Urinary bladder (tissue), 4 donors: Measurements from ENCODE around the gene CLP1. TPM values are rescaled to one million over a fixed set of nuclear protein-coding genes. Genes with fewer than 3 reads are reported as not detected.

Experiments used
- DNase-seq: peaks from one replicate; pipeline ENCODE4 v3.0.0-alpha.2; 2015; ENCODE audit errors: extremely low spot score
- H3K27ac ChIP-seq: one replicate; pipeline ENCODE4 v1.5.1; 2013; ENCODE audit warnings: low read depth, mild to moderate bottlenecking, moderate library complexity
- H3K36me3 ChIP-seq: one replicate; pipeline ENCODE4 v1.6.1; 2013; ENCODE audit warnings: mild to moderate bottlenecking, moderate library complexity; ENCODE audit not compliant: insufficient read depth
- H3K4me1 ChIP-seq: one replicate; pipeline ENCODE4 v1.6.1; 2013; ENCODE audit warnings: mild to moderate bottlenecking, moderate library complexity; ENCODE audit not compliant: insufficient read depth
- H3K4me3 ChIP-seq: one replicate; pipeline ENCODE4 v1.5.1; 2013; ENCODE audit warnings: low read depth, low read length
- WGBS: extraction: QIAGEN DNeasy Blood & Tissue Kit; methylation state at CpG from one replicate; pipeline ENCODE4 v1.1.7; 2013; 5-methylcytosine and 5-hydroxymethylcytosine counted together
- polyA plus RNA-seq: library from polyadenylated mRNA; stranded (reverse); fragments of 200-250 nt; gene quantifications from one replicate; pipeline ENCODE4 v1.2.3, GENCODE V29; 2013
- total RNA-seq: library from RNA; depleted of rRNA; stranded (reverse); fragments of >200 nt; gene quantifications from one replicate; pipeline ENCODE4 v1.2.3, GENCODE V29; 2014
- donor health status: healthy with polysubstance abuse.
- donor health status: healthy.

Gene CLP1
- total and polyA plus RNA-seq, 2 donors: 12.7 to 14.1 TPM

DNA sequence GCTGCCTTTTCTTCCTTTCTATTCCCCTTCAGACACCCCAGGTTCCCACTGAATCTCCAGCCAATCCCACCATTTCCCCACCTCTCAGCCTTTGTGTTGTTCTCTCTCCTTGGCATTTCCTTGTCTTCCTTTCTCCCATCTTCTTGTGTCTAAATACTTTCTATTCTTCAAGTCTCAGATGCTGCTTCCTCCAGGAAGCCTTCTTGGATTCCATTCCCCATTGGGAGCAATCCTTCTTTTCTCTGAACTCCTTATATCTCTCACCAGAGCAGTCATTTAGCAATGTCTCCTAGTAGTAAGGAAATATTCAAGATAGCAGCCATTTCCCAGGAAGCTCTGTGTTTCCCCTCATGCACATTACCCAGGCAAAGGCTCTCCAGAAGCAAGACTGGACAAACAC is 23.3 kb upstream of the CLP1 start:
- DNase-seq: no peak
- no peaks in the 10 kb centered on the region for H3K4me1 ChIP-seq
- no peak overlapping the region for H3K27ac ChIP-seq
- H3K4me3 ChIP-seq: no peak overlapping the region
- no peaks in the 10 kb centered on the region for H3K36me3 ChIP-seq

GRCh38 chr11:57635246-57635645 is 22.3 kb upstream of the CLP1 start:
- DNase-seq: no peak
- 90% methylated on average over 8 of the region's 8 CpGs for WGBS
- no peak overlapping the region for H3K27ac ChIP-seq
- no peaks in the 10 kb centered on the region for H3K4me1 ChIP-seq
- H3K36me3 ChIP-seq: no peaks in the 10 kb centered on the region
- no peak overlapping the region for H3K4me3 ChIP-seq

- no peak for DNase-seq
- H3K4me3 ChIP-seq: peak overlapping the region; percentile 58
- no peak overlapping the region for H3K27ac ChIP-seq
- H3K36me3 ChIP-seq: no peaks in the 10 kb centered on the region
- 16% methylated on average over 18 of the region's 18 CpGs for WGBS
- no peaks in the 10 kb centered on the region for H3K4me1 ChIP-seq
Measured at GRCh38 chr11:57637626-57638004, 19.9 kb upstream of the CLP1 start.

DNA sequence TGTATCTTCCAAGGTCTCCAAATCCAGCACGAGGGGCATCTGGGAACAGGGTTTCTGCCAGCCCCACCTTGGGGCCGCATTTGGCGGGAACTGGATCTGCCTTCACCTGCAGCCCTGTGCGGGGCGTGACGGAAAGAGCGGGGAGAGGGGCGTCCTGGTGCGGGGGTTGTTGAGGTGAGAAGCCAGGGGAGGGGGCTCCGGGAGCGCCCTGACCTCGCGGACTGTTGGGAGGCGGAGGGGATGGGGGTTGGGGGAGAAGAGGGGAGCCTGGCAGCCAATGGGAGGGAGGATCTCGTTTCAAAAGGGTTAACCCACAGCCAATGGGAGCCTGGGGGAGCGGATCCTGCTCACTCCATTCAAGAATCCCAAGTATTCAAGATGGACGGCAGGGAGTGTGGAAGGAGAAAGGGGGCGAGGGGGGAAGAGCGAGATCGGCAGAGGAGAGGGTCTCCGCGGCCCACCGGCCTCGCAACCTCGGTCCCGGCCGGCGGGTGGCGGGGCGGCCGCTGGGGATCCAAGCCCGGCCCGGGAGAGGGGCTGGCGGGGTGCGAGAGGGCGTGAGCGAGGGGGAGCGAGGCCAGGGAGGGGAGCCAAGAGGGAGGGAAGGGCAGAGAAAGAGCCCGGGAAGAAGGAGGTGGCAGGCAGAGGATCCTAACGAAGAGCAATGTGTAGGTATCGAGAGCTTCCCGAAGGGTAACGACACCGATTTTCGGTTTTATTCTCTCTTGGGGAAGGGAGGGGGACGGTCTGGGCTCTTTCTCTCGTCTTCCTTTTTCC is 19.4 kb upstream of the CLP1 start:
- peak; percentile 87 for DNase-seq
- Histone ChIP-seq H3K36me3 (no peaks in the 10 kb centered on the region), H3K4me1 (no peaks in the 10 kb centered on the region), H3K4me3 (peak overlapping the region; percentile 58), H3K27ac (no peak overlapping the region)
- WGBS: under 1% methylated on average over 47 of the region's 47 CpGs

DNA sequence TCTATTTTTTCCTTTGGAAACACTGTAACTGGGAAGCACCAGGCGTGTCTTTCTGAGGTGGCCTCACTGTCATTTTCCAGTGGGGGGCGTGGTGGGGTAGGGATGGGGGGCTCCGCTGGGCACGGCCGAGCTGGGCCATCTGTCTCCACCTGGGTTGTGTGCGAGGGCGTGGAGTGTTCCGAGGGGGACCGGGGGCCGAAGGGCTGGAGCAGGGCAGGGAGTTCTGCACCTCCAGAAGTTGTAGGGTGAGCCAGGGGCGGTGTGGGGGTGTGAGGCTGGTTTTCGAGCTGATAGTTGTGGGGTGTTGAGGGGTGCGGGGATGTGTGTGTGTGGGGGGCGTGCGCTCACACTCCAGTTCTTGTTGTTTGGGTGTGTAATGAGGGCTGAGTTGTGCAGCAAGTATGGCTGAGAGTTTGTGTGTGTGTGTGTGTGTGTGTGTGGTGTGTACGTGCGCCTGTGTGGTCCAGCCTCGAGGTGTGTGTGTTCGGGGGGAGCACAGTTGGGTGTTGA is 18.7 kb upstream of the CLP1 start:
- Histone ChIP-seq H3K36me3 (no peaks in the 10 kb centered on the region), H3K27ac (no peak overlapping the region), H3K4me3 (peak overlapping the region; percentile 58), H3K4me1 (no peaks in the 10 kb centered on the region)
- no peak for DNase-seq
- 1% methylated on average over 19 of the region's 19 CpGs for WGBS

- WGBS: 8% methylated on average over 15 of the region's 15 CpGs
- Histone ChIP-seq H3K4me3 (peak overlapping the region; percentile 58), H3K4me1 (no peaks in the 10 kb centered on the region), H3K36me3 (no peaks in the 10 kb centered on the region), H3K27ac (no peak overlapping the region)
- no peak for DNase-seq
Measured at GRCh38 chr11:57639321-57640067, 18.1 kb upstream of the CLP1 start.

DNA sequence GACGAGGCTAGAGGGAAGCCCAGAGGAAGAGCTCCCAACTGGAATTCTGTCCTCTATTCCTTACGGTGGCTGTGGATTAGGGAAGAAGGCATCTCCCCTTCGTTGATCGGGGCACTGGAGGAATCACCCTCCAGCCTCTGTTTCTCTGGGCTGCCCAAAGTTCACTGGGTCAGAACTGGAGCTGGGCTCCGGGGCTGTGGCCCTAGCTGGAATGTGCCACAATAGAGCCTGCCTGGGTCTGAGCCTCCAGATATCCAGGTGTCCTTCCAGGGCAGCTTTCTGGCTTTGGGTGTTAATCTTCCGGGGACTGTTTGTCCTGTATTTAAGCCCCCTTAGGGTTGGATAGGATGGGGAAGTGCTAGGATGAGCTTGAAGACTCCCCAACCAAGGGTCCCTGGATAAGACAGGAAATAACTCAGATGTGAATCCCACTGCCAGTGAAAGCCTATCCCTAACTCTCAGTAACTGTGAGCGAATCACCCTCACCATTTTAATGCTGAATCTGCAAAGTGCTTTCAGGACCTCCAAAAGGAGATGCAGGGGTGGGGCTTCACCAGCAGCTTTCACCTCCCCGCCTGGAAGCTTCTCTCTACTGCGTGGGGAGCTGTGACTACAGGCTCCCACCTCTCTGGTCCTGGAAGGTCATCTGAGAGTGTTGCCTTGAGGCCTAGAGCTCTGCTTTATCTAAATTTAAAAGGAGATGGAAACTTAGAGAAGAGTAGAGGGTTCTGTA is 17.3 kb upstream of the CLP1 start:
- no peak overlapping the region for H3K27ac ChIP-seq
- WGBS: 39% methylated on average over 9 of the region's 9 CpGs
- DNase-seq: no peak
- no peak overlapping the region for H3K4me3 ChIP-seq
- no peaks in the 10 kb centered on the region for H3K4me1 ChIP-seq
- H3K36me3 ChIP-seq: no peaks in the 10 kb centered on the region

- DNase-seq: no peak
- H3K4me3 ChIP-seq: no peak overlapping the region
- WGBS: 48% methylated on average over 7 of the region's 7 CpGs
- H3K27ac ChIP-seq: no peak overlapping the region
- H3K36me3 ChIP-seq: no peaks in the 10 kb centered on the region
- no peaks in the 10 kb centered on the region for H3K4me1 ChIP-seq
Measured at GRCh38 chr11:57641011-57641807, 16.4 kb upstream of the CLP1 start.

DNA sequence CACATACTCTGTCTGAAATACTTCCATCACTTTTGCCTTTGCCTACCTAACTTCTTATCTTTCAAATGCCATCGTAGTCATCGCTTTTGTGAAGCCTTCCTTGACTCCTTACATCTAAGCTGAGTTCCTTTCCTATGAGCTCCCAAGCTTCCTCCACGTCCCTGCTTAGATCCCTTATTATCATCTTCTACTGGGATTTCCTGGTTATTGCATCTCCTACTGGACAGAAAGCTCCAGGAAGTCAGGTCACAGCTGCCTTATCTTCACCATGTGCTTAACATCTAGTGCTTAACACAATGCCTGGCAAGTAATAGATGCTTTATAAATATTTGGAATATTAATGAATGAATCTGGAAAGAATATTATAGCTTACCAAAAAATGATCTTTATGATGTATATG is 13.8 kb upstream of the CLP1 start:
- WGBS: 69% methylated on average over 3 of the region's 3 CpGs
- H3K4me1 ChIP-seq: no peaks in the 10 kb centered on the region
- no peak for DNase-seq
- H3K4me3 ChIP-seq: no peak overlapping the region
- no peaks in the 10 kb centered on the region for H3K36me3 ChIP-seq
- no peak overlapping the region for H3K27ac ChIP-seq

DNA sequence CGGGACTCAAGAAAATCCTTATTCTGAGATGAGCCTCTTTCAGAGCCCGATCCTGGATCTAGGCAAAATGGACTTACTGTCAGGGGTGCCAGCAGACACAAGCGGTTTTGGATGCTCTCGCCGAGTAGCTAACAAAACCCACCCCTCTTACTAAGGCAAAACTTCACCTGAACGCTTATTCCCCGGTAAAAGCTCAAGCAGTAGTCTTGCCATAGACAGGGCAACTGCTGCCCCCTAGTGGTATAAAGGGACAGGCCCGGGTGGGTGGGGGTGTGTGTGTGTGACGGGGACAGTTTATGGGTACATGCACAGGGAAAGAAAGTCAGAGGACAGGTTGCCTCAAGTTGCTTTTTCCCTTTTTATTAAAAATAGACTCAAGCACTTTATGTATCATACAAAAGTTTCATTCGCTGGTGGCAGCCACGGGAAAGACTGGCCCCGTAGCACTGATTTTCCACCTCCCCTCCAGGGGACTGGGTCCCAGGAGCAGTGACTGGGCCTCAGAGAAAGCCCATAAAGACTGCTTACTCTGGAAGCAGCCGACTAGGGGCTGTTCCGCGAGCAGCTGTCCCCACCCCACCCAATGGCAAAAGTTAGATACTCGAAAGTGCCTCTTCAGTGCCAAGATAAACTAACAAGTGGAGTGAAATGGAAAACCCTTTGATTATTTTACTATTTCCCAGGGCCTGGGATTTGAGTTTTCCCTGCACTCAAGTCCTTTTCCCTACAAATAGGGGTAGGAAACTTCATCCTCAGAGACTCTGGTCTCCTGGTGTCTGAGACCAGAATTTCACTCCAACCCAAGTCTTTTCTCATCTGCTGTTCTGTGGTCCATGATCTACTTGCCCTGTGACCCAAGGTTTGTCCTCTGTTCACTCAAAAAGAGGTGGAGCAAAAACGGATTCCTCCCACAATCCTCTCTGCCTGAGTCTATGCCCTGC is 12.5 kb upstream of the CLP1 start:
- Histone ChIP-seq H3K4me1 (no peaks in the 10 kb centered on the region), H3K27ac (no peak overlapping the region), H3K36me3 (no peaks in the 10 kb centered on the region), H3K4me3 (no peak overlapping the region)
- 6% methylated on average over 17 of the region's 17 CpGs for WGBS
- no peak for DNase-seq

DNA sequence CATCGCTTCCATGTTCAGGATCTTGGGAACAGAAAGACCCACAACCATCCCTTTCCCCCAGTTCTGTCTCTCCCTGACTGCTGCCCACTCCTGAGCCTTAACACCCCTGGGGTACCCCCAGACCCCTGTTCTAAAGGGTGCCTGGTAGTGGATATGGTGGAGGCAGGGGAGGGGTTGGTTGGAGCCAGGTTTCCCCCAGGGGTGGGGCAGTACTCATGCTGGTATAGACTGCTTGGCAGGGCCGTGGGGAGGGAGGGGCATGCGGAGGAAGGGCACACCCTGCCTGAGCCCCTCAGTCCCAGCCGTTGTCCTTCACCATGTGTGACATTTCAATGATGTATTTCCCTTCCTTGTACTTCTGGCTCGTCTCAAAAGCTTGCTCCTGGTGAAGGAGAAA is 11.9 kb upstream of the CLP1 start:
- no peak for DNase-seq
- H3K4me1 ChIP-seq: no peaks in the 10 kb centered on the region
- H3K27ac ChIP-seq: no peak overlapping the region
- no peak overlapping the region for H3K4me3 ChIP-seq
- H3K36me3 ChIP-seq: no peaks in the 10 kb centered on the region
- WGBS: 10% methylated on average over 5 of the region's 5 CpGs

DNA sequence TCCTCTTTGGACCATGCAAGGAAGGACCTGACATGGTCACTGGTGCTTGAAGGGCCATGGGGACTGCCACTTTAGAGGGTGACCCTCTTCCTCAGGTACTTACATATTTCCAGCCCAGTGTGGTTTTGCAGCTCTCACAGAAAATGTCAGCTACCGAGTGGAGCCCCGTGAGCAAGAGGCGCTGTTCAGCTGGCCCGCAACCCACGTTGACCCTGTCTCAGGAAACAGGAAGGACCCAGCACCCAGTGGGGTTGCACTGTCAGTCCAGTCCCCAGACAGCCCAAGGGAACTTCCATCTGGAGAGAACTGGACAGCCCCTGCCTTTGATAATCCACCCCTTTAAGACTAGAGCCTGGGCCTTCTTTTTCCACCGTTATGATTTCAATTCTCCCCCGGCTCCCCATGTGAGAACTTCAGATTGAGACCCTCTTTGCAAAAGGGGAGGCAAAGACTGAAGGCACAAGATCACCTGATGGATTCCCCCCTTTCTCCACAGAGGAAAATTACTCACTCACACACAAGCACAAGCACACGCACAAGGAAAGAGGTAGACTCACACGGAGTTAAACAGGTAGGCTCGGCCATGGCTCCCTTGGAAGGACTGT is 11.3 kb upstream of the CLP1 start:
- no peak overlapping the region for H3K4me3 ChIP-seq
- H3K27ac ChIP-seq: no peak overlapping the region
- no peaks in the 10 kb centered on the region for H3K4me1 ChIP-seq
- no peak for DNase-seq
- H3K36me3 ChIP-seq: no peaks in the 10 kb centered on the region
- 29% methylated on average over 10 of the region's 10 CpGs for WGBS
